ENCODE measurements around the gene OPTC.
A peak's percentile ranks its signal among the peaks of the same experiment; 100 is the strongest.
"Not testable (repeated sequence)": the region's sequence is repeated elsewhere in the genome, so short reads cannot be mapped to it uniquely, and the experiment has no call there.

The OPTC gene

DNA sequence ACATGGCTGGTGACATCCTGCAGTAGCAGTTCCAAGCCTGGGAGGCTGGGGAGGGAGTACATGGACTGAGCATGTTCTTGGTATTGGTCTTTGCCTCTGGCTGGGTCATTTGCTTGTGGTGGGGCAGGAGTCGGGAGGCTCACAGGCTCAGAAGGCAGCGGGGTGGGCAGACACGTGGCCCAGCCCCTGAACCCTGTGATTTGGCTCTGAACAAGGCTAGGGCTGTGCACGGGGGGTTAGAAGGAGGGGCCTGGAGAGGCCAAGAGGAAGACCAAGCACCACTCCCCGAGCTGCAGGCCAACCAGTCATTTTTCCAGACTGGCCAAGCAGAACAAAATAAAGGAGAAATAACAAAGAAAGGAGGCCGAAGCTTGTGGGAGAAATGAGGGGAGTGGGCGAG is 28.0 kb upstream of the OPTC start:
- no peak for DNase-seq

DNA sequence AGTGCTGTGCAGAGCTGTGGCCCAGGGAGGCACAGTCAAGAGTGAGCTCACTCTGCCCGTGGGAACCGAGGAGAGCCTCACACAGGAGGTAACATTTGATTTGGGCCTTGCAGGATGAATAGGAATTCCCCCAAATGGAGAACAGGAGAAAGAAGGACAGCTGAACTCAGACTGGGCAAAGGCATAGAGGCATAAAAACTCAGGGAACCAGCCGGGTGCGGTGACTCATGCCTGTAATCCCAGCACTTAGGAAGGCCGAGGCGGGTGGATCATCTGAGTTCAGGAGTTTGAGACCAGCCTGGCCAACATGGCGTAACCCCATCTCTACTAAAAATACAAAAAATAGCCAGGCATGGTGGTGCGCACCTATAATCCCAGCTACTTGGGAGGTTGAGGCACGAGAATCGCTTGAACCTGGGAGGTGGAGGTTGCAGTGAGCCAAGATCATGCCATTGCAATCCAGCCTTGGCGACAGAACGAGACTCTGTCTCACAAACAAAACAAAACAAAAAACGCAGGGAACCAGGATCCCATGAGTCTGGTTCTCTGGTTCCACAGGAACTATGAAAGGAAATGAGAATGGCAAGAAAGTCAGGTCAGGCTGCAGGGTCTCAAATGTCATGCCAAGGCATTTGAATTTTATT is 26.9 kb upstream of the OPTC start:
- DNase-seq = not testable (repeated sequence)

DNA sequence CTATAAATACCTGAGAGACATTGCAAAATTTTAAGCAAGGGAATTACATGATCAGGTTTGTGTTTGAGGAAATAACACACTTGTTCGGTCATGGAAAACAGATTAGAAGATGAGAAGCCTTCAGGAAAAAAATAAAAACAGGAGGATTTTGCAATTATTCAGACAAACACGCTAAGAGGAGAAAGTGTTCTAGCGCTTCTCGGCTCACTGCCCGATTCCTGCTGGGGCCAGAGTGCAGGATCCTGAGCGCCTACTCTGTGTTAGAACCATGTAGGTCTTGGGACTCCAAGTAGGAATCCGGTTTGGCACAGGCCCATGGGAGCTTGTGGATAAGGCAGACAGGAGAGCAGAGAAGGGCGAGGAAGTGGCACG is 26.4 kb upstream of the OPTC start:
- DNase-seq = no peak

DNA sequence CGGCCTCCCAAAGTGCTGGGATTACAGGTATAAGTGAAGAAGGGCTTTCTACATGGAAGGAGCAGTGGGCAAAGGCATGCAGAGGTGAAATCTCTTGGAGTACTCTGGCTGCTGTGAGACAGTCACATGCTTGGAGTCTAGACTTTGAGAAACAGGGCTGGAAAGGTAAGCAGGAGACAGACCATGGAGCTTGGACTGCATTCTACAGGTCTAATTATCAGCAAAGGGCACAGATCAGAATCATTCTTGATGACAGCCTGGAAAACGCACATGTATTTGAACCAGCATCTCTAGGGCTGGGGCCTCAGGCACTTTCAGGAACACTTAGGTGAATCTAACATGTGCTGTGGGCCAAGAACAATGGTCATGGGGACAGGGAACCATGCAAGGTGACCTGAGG is 25.6 kb upstream of the OPTC start:
- no peak for DNase-seq

DNA sequence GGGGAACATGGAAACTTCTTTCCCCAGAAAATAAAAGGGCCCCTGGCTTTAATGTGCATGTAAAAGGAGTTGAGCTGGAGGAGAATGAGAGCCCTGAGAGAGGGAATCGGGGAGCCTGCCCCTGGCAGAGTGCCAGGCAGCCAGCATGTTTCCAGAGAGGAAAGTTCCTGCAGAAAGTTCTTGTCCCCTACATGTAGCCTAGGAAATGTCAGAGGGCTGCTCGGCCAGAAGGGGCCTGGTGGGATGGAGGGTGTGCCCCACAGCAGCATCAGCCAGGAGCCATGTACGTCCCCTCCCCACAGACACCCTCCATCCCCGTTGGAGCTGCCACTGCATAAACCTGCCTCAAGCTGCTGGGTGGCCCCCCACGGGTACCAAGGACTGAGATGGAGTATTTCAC is 23.7 kb upstream of the OPTC start:
- DNase-seq = no peak

DNA sequence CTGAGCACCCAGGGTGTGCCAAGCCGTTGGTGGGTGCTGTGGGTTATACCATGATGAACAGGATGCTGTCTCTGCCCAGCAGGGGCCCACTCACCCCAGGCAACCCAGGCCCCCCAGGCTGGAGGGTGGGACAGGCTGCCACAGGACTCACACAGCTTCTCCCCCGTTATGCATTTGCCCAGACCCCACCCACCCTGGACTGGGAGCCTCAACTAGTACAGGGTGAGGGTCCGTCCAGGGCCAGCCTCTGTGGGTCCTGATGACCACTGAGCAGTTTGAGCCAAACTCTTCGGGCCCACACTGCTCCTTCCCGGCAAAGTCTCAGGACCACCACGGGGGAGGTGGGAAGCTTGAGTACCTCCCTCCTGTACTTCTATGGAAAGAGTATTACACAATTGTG is 22.1 kb upstream of the OPTC start:
- no peak for DNase-seq

DNA sequence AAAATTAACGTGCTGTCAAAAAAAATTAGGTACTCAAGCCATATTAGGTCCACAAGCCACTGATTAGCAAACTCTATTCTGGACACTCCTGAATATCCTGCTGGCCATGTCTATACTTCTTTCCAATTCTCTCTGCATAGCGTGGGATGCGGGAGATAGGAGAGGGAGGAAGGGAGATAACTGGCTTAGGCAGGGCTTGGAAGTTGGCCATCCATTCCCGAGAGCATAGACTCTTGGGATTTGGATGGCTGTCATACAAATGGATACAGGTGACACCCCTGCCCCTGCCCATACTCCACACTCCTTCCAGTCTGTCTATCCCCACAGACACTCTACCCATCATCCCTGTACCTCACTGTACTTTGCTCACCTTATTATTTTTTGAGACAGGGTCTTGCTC is 20.7 kb upstream of the OPTC start:
- no peak for DNase-seq

DNA sequence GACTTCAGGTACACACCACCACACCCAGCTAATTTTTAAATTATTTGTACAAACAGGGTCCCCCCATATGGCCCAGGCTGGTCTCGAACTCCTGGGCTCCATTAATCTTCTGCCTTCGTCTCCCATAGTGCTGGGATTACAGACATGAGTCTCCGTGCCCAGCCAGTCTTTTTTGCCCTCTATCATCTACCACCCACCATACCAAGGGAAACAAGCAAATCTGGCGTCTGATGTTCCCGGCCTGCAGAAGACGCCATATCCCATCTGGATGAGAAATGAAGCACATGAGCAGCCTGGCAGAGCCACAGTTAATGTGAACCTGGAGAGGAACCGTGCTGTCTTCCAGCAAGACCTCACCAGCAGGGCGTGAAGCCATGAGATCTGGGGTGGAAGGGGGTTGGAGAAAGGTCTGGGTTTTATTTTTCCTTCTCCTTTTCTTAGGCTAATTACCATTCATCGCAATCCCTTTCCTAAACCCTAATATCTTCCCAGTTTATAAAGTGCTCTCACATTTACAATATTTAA is 20.1 kb upstream of the OPTC start:
- no peak for DNase-seq

DNA sequence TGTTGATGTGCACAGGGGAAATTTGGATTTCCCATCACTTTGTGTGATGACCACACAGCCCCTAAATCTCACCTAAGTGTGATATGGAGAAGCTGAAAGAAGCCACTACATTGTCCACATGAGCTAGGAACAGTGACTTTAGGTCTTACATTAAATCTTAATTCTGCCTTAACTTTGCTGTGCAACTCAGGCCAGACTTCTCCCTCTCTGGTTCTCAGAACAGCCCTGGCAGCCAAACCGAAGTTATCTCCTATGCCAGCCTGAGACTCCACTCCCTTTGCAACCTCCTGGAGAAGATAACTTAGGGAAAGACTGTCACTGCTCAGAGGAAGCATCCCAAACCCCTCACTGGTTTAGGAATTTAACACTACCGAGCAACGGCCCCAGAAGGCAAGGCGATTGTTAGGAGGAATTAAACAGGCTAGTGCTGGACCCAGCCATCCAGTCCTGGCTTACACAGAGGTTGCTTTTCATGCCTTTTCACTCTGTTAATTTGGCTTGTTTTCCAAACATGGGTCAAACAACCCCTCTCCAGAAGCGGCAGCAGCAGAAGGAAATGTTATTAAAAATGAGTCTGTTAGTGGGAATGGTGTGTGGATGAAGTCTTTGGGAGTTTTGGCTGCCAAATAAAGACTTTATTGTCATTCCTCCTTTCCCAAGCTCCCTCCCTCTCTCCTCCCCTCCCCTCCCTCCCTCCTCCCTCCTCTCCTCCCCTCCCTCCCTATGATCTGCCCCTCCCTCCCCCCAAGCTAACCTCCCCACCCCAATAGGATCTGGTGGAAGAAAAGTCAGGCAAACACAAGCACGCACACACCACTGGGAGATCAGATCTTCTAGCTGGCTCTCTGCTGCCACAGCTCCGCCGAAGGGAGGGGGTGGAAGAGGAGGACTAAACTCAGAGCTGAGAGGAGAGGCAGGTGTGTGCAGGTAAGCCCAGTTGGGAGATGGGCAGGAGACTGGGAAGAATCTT is 18.7 kb upstream of the OPTC start, which contains the start of gene PRELP:
Gene PRELP (plus strand): TSS at position 795 of the 970 bp plus-strand sequence. CDS start 7,379 bp downstream, outside the sequence.
- DNase-seq = no peak

DNA sequence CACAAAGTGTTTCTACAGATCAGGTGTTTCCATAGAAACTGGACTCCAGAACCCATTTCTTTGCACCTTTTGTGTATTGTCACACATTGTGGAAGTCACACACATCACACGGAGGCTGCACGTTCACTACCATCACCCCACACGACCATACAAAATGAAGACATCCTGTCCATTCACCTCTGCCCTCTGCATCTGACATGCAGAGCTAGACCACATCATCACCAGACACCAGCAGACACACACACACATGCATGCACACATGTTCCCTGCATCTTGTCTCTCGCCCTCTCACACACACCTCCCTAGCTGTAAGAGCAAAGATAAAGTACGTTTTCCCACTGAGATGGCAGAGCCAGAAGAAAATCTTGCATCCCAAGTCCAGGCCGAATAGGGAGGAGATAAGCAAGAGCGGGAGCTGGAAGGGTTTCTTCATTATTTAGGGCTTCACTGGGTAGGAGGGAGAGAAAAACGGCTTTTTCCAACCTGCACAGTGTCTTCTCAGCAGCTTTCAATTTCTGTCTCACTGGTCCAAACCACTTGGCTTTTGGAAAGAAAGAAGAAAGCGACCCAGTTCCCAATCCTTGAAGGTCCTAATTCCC is 17.6 kb upstream of the OPTC start:
- DNase-seq = no peak

DNA sequence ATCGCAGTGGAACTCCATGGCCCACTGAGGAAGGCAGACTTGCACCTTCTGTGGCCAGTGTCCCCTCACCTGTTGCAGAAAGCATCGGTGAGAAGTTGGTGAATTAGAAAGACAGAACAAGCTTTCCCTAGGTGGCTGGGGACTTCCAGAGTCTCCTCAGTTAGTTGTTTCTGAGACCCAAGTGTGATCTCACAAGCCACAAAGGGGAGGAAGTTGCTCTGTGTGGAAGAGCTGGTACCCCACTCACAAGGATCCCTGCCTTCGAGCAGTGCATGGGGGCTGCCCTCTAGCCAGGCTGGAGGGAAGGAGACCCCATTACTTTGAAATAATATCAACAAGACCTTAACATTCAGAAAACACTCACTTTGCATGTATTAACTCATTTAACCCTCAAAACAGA is 16.2 kb upstream of the OPTC start:
- no peak for DNase-seq

DNA sequence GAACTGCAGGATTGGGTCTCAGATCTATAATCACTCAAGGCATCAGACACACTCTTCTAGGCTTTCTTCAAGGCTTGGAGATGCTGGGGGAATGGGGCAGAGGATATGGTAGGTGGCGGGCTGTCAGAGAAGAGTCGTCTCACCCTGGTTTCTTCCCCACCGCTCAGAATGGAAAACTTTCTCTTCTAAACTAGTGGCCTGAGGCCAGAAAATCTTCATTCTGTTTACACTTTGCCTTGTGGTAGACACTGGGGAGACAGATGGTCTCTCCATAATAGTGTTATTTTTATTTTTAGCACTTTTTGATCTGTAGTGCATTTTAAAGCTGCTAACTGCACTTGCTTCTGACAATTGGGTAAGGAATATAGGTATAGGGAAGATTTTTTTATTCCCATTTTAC is 15.7 kb upstream of the OPTC start:
- DNase-seq = no peak

DNA sequence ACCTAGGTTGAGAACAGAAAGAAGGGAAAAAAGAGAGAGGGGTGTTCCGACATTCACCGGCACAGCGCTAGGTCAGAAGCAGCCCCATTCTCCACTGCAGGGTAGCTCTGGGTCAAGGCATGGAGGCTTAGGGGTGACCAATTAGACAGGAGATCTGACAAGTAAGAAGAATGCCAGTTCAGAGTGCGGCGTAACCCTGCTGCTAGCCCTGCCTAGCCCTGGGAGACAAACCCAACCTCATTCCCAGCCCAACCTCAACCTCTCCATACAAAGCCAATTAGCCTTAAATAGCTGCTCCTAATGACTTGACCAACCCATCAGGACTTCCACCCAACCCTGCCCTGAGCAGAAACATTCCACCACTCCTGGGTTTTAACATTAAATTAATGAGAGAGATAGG is 15.0 kb upstream of the OPTC start:
- no peak for DNase-seq

DNA sequence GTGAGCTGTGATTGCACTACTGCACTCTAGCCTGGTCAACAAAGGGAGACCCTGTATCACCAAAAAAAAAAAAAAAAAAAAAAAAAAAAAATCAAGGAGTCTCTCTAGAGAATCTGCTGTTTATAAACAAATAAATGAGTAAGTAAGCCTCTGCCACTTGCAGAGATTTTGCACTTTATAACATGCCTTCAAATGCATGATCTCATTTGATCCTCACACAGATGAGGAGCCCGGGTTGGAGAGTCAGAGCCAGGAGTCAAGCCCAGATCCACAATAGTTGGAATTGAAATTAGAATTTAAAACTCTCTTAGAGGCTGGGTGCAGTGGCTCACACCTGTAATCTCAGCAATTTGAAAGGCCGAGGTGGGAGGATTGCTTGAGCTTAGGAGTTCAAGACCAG is 14.3 kb upstream of the OPTC start:
- no peak for DNase-seq

DNA sequence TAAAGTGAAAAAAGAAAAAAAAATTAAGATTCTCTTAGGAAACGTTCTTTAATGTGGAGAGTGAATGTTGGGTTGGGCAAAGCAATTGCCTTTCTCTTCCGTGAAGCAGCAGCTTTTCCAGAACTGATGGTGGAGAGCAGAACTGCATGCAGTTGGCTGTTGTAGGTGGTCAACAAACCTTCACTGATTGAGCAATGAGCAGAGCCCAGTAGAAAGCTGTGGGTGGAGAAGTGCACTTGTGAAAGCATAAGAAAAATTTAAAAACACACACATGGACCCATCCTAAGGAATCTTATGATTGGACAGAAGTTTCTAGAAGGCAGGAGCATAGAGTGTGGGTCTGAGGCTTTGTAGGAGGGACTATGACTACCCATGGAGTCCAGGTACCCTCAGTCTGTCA is 13.9 kb upstream of the OPTC start:
- DNase-seq = no peak

DNA sequence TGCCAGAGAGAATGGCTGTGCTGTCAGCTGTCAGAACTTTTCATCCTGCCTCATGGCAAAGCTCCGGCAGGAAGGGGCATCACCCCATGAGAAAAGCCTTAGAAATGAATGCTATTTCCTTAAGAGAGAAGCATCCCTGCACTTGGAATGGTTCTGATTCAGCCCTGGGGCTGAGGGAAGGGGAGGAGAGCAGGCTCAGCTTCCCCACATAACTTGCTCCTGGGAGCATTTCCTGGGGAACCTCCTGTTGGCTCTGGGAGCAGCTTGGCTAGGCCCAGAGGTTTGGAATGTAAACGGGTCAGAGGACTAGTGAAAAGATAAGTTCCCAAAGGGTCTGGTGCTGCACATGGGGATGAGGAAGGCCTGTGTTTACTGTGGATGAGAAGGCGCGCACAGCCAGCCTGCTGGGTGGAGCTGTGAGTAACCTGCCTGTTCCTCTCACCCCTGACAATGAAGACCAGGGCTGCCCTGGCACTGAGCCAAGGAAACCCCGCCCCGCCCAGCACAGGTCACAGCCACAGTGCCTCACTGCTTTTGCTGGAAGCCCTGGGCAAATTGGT is 13.3 kb upstream of the OPTC start:
- DNase-seq = peak; percentile 74

DNA sequence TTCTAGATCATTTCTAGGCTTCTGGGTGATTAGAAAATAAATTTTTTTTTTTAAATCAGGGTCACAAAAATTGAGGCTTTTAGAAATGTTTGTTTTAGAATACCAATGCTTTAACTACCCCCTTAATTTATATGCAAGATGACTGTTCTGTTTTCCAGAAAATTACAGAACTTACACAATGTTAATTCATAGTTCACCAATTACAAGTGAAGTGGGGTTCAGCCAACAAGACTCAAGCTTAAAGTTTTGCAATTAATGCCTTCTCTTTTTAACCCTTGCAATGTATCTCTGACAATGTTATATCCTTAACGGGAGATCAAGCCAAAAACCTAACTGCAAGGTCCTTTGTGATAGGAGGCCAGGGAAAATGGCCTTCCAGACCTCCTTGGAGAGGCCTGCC is 12.8 kb upstream of the OPTC start:
- no peak for DNase-seq

DNA sequence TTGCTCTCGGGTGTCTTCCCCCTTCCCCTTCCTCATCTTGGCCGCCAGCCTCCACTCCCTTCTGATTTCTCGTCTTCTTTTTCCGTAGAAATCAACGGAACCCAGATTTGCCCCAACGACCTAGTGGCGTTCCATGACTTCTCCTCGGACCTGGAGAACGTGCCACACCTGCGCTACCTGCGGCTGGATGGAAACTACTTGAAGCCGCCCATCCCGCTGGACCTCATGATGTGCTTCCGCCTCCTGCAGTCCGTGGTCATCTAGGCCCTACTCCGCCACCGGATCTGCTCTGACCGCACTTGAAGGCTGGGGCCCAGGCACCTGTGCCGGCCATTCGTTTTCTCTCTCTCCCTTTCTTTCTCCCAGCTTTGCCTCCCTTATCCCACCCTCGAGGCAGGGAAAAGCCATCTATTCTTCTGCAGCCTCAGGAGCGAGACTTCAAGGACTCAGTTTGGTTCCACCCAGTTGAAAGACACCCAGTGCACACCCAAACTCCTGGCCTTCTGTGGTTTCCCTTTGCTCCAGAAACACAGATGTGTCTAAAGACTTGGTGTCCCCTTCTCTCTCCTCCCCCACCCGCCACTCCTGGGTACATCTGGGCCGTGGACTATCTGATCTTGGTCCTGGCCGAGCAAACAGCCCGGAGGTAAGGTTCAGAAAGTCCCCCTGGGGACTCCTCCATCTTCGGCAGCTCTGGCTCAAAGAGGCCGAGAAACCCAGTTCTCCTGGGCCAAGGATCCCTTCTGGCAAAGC is 7.2 kb upstream of the OPTC start:
- no peak for DNase-seq

DNA sequence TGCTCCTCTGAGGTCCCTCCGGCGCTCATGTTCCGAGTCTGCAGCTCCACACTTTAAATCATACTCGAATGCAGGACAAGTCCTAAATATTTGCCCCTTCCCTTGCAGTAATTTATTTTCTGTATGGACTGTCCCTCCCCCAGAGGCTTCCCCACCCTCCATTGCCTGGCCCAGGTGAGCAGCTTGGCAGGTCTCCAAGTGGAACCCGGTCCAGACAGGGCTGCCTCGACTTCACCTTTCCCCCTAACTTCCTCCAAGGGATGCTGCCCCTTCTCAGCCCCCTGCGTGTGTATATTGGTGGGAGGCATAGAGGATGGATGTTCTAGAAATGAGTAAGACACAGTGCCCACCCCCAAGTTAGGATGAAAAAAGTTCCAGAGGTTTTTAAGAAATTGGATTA is 5.4 kb upstream of the OPTC start:
- DNase-seq = no peak

DNA sequence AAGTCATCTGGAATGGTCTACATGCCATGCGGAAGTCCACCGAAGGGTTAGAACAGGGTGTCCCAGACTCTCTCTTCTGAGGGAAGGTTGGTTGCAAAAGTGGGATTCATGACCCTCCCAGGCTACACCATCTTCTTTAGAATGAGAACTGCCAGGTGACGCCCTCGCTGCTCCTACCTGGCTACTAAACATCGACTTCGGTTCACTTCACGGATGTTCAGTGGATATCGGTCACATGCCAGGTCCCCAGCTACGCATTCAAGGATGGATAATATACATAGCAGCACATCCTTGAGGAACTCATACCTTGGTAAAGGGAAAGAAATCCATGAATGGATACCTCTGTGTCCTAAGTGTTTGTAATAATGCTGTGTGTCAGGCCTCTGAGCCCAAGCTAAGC is 3.3 kb upstream of the OPTC start:
- no peak for DNase-seq

DNA sequence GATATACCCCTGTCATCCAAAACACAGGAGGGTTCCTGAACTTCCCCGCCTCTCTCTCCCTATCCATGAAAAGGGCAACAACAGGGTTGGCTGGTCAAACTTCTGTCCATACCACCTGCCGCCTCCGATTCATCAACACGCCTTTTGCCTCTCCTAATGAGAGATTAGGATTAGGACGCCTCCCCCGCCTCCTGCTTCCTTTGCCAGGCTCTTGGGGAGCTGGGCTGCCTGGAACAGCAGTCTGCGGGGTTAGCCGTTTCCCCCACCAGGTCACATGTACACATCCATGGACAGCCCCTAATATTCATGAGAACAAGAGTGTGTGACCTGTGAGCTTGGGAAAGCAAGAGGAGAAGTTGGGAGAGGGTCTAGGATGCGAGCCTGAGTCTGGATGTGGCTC is 2.3 kb upstream of the OPTC start:
- DNase-seq = no peak

DNA sequence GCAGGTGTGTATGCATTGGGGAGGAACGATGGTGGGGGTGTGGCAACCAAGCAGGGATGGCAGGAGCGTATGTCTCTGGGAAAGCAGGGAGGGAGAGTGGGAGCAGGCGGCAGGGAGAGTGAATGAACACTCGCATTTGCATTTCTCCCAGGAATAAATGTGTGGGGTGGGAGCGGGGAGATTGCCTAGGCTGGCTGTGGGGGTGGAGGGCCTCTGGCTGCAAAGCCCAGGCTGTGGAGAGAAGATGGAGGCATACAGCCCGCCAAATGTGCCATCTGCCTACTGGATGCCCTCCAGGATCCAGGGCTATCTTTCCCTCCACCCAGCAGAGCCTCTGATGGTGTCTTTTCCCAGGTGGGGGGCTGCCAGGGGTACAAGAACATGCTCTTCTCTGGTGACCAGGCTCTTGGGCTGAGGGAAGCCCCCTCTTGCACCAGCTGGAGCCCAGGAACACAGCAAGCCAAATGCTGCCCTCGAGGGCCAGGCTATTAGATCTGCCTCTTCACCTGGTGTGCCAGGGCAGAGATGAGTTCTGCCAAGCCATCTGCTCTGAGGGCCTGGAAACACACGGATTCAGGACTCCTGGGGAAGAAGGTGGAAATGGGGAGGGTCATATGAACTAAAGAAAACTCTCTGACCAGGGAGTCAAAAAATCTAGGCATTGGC is 1.7 kb upstream of the OPTC start:
- DNase-seq = no peak
